Heart left ventricle (tissue), 13 donors: ENCODE data around the gene DOCK2.

Experiments used
- CTCF ChIP-seq, 12 donors: fragments of 200-600 bp; sonication (generic) in 4 of 12; IDR thresholded peaks; one replicate each; pipeline versions ENCODE4 v1.5.0 to v1.8.0; 2018 to 2022; ENCODE audit warnings: antibody characterized with exemption in 12 of 12, mild to moderate bottlenecking in 5 of 12
- POLR2A ChIP-seq, 2 donors: fragments of 450-650 bp; IDR thresholded peaks; one replicate each; pipeline ENCODE4 v1.6.1; 2017; ENCODE audit warnings: antibody characterized with exemption in 2 of 2, mild to moderate bottlenecking in 2 of 2, moderate library complexity in 2 of 2
- donor health status: ischemic (EF 13 %, LVEDD 7.1; RV severe dilation, severe dysfunction).
- donor health status: DM: no; HTN: yes; CAD: no.
- donor health status: DM: no; HTN: no; CAD: no.
- donor health status: ischemic (EF 25% LVEDD 6.9; RV normal size, moderate dysfunction).
- donor health status: ischemic (EF 25% LVEDD 5.7; RV mildly dilated, moderate dysfunction).
- donor health status: ischemic (EF 35%, LVEDD 5.7; RV mildly dilated, moderate dysfunction).
- donor health status: nonischemic (EF 11% LVEDD 7.7; RV severe dilation, severe dysfunction).
- donor health status: DM: yes; HTN: yes; CAD: no.
- donor health status: PGD.
- donor health status: ischemic (EF 29% LVEDD 5.4; RV normal size, mild dysfunction).
- donor health status: nonischemic (EF 23%, LVEDD 6.1; RV moderate dilation, normal function).

- TF ChIP-seq CTCF (IDR thresholded peaks at IDR 0.05) (no peak), POLR2A (IDR thresholded peaks at IDR 0.05) (no peak)
Measured at GRCh38 chr5:169728418-169728817, 91.3 kb downstream of the DOCK2 start.
